Stimulated activated CD8-positive, alpha-beta memory T cell treated with anti-CD3 and anti-CD28 coated beads, Interleukin-15, amount 100 ng/mL, for 48 hours (primary cell): ENCODE results near the gene ATF6B.
A peak's percentile ranks its signal among the peaks of the same experiment; 100 is the strongest.

Experiments
- DNase-seq, 2 donors: peaks; one replicate each; pipeline ENCODE4 v3.0.0-alpha.2; 2020; ENCODE audit warnings: low read depth in 2 of 2

The ATF6B gene

DNA sequence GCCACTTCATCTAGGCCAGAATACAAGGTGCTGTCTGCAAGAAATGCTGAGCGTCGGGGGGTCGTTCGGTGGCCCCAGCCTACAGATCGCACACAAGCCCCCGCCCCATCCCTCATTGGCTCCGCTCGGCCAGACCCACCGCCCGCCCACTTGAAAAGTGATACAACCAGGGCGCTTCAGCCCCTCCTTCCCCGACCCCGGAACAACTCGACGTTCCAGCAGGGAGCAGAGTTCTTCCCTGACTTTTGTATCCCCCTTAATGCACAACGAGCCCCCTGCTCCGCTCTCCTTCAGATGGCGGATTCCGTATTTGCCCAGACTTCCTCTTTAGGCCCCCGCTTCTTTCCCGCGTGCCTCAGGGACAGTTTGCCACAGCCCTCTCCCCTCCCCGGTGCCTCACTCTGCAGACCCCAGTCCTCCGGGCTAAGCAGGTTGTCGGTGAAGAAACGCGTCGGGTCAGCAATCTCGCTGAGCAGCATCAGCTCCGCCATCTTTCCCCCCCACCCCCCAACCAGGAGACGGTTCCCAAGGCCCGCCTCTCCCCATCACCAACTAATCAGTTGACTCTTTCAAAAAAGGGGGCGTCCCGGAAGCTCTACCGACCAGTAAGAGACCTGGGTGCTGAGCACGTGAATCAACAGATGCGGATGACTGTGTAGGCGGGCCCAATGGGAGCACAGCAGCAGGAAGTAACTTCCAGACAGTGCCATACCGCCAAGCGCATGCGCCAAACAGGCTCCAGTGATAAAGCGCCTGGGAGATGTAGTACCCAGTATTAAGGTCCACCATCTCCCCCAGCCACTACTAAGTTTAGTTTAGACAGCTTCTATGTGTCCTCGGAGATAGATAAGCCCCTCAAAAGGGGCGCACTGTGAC lies at the start of gene ATF6B:
Gene ATF6B (minus strand): TSS at position 530 of the 876 bp plus-strand sequence. CDS start 39 bp downstream, at position 491.
- peak; percentile 96 for DNase-seq

DNA sequence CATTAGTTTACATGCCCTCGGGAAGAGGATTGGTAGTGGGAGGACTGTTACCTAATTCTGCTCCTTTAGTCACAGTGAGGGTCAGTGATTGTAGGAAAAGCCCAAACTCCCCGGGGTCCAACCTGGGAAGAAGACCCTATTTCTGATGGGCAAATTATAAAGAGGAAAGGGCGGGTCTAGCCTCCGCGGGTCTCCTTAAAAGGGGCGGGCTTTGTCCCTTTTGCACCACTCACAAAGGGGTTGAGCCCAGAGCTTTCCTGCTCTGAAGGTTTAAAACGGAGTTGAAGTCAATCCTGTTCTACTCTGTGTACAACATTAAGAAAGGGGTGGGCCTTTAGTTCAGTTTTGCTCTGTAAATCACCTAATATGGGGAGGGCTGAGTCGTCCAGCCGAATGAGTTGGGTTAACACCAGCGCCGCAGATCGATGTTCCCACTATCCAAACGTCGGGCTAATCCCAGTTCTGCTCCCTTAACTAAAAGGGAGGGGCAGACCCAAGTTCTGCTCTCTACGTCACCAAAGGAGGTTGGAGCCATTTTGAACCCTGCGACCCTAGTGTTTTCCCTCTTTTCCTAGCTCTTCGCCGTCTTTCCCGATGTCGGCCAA lies 49.2 kb upstream of the ATF6B start:
- DNase-seq = no peak

DNA sequence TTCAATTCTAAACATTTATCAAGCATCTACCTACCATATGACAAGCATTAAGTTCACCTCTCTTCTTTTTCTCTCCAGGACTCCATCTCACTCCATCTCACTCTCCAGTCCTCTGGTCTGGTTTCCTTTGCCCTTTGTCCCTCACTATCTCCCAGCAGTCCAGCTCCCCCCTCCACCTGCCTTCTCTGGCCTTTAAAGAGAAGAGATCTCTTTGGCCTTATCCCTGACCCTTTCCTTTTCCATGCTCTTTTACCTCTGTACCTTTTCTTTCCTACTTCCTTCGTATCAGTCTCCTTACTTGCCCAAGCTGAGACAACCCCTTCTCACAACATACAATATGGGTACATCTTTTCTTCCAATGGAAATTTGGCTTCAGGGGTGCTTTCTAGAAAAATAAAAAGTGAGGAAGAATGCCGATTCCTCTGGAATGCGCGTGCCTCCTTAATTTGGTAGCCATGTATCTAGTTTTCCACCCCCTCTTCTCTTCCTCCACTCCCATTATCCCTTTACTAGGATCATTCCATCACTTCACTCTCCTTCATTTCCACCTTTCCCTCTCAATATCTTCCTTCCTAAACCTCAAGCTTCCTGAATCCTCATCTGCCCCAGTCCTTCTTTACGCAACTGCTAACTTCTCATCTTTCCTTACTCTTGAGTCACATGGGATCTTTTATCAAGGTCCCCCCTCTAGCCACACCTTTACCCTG lies 48.6 kb upstream of the ATF6B start:
- no peak for DNase-seq

DNA sequence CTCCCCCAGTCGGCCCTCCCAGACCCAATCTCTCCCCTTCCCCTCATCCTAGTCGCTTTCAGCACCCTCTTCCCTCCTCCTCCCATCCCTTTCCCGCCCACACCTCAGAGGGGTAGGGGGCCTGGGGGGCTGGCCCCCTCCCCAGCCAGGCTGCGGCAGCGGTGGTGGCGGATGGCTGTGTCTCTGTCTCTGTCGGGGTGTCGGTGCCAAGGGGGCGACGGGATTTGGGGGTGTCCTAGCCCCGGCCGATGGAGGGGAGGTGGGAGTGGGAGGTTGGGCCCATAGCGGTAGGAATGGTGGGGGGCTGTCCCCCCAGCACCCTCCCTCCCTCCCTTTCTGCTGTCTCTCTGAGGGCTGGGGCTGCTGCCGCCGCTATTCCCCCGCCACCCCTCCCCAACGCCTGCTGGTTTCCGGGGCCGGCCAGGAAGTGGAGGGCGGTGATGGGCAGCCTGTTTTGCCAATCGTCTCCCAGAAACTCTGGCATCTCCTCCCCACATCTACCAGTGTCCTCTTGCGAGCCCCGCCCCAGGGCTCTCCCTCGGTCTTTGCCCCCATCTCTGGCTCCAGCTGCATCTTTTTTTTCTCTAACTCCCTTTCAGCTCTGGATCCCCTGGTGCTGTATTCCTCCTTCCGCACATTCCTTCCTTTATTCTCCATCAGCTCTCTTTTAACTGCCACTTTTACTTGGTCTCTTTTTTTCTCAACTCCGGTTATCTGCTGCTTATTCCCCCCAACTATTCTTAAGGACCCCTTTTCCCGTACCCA lies 47.8 kb upstream of the ATF6B start, which contains the start of gene AGPAT1:
Gene AGPAT1 (minus strand): TSS at position 374 of the 765 bp plus-strand sequence. CDS start 4,588 bp downstream, outside the sequence.
- peak; percentile 91 to 92 for DNase-seq

DNA sequence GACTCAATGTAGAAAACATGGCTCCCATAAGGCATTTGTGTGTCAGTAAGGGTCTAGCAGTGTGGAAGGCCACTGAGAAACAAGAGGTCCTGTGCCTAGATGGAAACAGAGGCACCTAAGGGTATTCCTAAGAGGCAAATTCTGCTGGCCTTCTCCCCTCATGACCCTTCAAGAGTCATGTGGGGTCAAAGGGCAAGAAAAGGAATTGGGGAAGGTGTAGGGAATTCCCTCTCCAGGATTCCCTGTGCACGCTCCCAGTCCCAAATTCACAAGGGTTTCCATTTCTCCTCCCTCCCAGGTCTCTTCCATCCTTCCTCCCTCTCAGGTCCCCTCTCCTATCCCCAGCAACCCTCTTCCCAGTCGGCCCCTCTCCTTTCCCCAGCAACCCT lies 47.3 kb upstream of the ATF6B start:
- no peak for DNase-seq

DNA sequence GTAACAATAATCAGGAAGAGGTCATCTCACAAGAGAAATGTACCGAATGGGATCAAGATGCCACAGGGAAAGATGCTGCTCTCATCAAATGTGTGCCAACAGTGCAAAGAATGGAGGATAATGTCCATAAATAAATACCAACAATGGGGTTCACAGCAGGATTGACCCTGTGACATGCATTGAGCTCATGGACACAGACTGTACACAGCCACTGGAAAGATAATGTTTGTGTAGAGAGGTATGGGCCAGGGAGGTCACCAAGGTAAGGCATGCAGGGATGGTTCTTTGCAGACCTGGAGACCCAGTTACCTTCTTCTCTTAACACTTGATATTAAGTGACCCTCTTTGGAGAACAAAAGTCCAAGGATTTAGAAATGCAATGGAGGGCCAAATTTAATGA lies 46.4 kb upstream of the ATF6B start:
- no peak for DNase-seq

DNA sequence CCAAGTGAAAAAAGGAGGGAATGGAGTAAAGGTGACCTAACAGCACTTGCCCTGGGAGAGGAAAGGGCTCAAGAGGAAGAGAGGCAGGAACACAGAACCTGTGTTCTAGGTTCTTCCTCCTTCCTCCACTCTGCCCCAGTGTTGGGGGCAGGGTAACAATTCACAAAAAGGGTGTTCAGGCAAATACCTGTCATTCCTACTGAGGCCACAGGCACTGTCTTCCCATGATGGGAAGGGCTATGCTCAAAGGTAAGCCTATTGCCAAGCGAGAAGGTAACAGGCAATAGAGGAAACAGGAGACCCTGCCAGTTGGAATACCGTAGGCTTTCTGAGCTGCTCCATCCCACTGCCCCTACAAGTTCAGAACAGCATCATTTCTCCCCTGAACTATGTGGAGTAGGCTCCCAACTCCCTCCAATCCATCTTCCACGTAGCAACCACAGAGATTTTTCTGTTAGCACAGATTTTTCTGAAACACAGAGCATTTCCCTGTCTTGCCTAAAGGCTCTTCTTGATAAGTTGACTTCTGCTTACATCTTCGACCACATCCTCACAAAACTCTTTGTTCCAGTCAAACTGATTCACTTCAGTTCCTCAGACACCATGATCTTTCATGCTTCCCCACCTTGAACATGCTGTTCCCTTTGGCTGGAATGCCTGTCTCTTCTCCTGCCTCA lies 45.1 kb upstream of the ATF6B start:
- no peak for DNase-seq

DNA sequence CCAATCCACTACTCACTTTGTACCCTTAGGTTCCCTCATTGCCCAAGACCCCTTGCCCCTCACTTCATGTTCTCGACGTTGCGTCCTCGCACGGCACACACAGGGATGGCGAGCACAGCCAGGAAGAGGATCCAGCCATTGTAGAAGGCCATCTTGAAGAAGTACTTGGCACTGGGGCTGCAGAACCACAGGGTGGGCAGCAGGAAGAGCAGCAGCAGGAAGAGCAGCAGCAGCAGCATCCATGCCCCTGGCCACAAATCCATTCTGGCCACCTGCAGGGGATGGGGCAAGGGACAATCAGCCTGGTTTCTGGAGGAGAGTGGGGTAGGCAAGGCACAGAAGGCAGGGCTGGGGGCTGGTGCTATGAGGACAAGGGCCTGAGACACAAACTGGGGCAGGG lies 43.2 kb upstream of the ATF6B start:
- DNase-seq = no peak

DNA sequence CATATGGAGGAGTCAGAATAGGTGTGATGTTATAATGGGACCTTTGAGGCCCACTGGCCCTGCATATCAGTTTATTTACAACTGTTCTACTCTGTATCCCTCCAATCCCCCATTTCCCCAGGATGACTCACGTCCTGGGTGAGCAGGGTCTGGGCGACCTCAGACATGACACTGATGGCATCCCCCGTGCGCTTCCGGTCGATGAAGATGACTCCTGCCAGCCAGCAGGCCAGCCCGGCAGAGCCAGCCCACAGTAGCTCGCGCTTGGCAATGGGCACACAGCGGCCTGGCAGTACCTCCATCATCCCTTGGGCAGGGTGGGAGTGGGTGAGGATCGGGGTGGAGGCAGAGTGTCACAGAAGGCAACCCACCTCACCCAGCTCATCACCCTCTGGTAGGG lies 42.2 kb upstream of the ATF6B start:
- DNase-seq = no peak

DNA sequence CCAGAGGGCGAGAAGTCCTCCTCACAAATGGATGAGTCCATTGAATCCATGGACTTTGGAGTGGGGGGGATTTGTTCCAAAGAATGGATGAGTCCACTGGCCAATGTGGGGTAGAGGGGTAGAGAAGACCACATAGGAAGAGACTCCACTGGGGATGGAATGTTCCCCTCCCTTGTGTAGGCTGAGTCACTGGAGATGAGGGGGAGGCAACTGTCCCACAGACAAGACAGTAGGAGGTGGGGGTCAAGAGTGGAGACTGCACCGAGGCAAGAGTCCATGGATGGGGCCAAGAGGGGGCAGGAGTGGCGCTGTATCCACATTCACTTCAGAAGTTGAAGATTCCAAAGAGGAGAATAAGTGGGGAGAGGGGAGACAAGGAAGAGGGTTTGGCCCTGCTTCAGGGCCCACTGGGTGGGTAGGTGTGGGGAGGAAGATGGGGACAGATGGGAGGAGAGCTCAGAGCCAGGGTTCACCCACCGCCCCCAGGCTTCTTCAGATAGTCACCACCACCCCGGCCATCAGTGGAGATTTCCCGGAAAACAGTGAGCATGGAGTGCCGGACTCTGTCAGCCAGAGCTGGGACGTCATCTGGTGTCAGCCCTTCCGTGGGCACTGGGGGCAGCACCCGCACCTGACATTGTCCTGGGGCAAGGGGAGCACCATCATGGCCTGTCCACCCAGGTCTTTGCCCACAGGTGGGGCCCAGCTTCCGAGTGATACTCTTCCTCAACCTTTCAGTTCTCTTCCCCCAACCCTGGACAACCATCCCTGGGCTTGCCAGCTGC lies 41.0 kb upstream of the ATF6B start:
- no peak for DNase-seq

DNA sequence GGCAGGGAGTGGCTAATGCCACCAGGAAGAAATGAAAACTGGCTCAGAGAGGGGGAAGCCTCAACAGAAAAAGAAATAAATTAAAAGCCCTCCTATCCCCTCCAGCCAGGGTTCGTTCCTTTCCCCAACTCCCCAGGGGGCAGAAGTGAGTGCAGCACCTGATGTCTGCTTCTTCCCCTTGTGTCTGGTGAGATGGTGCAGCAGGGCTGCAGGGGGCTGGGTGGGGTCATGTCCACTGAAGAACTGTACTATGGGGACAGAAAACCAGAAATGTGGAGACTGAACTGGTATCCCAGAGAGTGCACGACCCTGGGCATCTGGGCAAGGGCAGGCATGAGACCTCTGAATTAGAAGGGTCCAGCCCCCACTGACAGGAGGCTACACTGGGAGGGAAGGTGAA lies 40.3 kb upstream of the ATF6B start:
- no peak for DNase-seq

DNA sequence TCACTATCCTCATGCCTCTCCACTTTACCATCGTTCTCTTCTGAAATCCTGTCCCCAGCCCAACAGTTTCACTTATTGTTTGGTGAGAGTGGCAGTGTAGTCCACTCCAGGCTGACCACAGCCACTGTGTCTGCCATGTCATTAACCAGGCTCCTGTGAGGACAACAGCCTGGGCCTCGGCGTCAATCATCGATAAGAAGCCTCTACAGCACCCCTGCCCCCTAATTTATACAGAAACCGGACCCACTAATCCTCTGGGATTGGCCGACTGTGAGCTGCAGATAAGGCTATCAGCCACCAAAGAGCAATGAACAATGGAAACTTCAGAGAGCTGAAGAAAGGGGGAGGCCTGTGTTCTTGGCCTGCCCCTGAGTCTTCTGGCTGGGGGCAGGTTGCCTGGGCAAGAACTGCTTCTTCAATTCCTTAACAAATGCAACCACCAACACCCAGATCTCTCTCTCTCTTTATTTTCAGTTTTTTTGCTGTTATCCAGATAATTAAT lies 39.8 kb upstream of the ATF6B start:
- DNase-seq = no peak

DNA sequence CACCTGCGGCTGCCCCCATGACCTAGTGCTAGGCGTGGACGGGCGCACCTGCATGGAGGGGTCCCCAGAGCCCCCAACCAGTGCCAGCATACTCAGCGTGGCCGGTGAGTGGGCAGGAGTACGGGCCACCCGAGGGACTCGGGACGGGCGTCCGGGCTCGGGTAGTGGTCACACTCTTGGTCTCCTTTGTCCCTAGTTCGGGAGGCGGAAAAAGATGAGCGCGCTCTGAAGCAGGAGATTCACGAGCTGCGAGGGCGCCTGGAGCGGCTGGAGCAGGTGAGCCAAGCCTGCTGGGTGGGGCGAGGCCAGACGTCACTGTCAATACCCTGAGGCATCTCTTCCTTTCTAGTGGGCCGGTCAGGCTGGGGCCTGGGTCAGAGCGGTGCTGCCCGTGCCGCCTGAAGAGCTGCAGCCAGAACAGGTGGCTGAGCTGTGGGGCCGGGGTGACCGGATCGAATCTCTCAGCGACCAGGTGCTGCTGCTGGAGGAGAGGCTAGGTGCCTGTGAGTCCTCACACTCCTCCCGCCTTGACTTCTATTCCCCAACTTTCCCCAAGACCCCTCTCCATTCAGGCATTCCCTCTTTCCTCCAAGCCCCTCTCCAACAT lies 39.2 kb upstream of the ATF6B start:
- DNase-seq = no peak

DNA sequence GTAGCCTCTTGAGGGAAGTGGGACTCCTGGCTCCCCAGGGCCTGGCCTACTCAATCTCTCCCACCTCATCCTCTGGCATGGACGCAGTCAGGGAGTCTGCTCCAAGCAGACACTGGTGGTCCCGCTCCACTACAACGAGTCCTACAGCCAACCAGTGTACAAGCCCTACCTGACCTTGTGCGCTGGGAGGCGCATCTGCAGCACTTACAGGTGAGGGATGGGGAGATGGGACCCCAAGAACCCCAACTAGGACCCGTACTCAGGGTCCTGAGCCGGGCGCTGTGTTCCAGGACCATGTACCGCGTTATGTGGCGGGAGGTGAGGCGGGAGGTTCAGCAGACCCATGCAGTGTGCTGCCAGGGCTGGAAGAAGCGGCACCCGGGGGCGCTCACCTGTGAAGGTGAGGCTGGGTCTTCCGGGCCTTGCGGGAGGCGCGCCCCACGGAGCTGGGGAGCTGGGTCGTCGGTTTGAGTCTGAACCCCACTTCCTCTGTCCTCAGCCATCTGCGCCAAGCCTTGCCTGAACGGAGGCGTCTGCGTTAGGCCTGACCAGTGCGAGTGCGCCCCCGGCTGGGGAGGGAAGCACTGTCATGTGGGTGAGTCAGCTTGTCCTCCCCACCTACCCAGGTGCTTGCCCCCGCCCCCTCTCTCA lies 38.5 kb upstream of the ATF6B start:
- DNase-seq = no peak

DNA sequence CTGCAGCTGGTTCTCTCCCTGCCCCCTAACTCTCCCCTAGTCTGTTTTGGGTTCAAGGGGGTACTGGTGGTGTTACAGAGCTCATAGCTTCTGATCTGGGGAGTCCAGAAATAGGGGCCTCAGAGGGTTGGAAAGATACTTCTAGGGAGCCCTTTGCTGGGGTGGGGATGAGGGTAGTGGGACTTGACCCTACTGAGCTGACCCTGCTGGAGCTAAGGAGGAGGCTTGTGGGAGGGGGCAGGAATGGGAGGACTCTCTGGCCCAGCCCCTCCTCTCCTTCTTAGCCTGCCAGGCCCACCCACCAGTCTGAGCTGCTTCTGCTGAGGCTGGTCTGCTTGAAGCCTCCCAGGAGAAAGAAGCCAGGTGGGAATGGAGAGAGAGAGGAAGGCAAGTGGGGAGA lies 36.2 kb upstream of the ATF6B start, which contains the start of gene EGFL8:
Gene EGFL8 (plus strand): TSS at position 301 of the 400 bp plus-strand sequence. CDS start 1,571 bp downstream, outside the sequence.
- DNase-seq = no peak

DNA sequence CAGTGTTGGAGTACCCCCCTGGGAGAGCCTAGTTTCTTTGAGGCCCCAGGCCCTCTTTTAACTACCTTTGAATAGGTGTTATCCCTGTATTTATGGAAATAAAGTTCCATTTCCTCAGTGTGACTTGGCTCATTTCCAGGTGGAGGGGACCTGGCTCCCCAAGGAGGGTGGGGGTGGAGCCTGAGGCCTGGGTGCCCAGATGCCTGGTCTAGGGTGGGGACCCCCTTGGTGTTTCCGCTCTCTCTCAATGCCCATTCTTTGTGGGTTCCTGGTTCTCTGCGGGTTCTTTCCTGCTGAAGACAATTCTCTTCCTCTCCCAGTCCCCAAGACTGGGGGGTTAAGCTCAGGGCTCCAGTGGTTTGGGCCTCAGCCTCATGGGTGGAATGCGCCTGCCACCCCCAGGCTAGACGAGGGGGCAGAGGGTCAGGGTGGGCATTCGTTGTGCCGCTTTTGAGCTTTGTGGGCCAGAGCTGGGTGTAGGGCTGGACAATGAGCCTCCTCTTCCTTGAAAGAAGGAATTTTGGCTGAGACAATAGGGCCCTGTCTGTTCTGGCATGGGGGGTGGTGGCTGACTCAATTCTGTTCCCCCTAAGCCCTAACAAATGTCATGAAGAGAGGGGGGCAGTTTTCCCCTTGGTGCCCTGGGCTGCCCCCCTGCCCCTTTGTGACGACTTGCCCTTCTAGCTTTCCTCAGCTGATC lies 35.7 kb upstream of the ATF6B start:
- no peak for DNase-seq

DNA sequence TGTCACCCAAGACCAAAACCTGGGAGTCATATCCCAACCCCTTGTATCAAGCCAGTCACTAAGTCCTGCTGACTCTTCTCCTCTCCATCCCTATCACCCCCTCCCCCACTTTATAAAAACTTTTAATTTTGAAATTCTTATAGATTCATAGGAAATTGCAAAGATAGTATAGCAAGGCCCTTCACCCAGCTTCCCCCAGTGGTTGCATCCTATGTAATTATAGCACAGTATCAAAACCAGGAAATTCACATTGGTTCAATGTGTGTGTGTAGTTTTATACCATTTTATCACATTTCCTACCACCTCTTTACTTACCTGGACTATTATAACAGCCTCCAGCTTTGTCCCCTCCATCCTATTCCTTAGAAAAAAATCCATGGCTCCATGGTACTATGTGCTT lies 30.0 kb upstream of the ATF6B start:
- no peak for DNase-seq

DNA sequence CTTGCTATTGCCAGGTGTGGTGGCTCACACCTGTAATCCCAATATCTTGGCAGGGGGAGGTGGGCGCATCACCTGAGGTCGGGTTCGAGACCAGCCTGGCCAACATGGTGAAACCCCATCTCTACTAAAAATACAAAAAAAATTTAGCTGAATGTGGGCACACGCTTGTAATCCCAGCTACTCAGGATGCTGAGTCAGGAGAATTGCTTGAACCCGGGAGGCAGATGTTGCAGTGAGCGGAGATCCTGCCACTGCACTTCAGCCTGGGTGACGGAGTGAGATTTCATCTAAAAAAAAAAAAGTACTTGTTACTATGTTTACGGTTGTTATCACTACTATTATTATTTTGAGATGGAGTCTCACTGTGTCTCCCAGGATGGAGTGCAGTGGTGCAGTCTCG lies 28.8 kb upstream of the ATF6B start:
- no peak for DNase-seq
